Measurements from ENCODE around the gene LGI4.

The LGI4 gene

DNA sequence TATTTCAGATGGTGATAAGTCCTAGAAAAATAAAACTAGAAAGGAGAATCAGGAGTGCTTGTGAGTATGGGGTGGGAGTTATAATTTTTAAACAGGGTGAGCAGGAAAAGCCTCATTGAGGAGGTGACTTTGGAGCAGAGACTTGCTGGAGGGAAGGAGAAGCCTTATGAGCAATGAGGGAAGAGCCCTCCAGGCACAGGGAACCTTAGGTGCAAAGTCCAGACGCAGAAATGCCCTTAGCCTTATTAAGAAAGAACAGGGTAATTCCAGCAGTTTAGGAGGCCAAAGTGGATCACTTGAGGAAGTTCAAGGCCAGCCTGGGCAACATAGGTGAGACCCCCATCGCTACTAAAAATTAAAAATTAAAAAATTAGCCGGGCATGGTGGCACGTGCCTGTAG is 40.2 kb downstream of the LGI4 start:
- TF ChIP-seq GABPA (IDR thresholded peaks at IDR 0.05; ENCODE audit: low read depth) (no peak), POLR2AphosphoS5 (IDR thresholded peaks at IDR 0.05; ENCODE audit: low read depth) (no peak), SPI1 (IDR thresholded peaks at IDR 0.05; ENCODE audit: borderline replicate concordance, low read depth) (no peak)
- TF ChIP-seq, protein P1, sequence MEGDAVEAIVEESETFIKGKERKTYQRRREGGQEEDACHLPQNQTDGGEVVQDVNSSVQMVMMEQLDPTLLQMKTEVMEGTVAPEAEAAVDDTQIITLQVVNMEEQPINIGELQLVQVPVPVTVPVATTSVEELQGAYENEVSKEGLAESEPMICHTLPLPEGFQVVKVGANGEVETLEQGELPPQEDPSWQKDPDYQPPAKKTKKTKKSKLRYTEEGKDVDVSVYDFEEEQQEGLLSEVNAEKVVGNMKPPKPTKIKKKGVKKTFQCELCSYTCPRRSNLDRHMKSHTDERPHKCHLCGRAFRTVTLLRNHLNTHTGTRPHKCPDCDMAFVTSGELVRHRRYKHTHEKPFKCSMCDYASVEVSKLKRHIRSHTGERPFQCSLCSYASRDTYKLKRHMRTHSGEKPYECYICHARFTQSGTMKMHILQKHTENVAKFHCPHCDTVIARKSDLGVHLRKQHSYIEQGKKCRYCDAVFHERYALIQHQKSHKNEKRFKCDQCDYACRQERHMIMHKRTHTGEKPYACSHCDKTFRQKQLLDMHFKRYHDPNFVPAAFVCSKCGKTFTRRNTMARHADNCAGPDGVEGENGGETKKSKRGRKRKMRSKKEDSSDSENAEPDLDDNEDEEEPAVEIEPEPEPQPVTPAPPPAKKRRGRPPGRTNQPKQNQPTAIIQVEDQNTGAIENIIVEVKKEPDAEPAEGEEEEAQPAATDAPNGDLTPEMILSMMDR (IDR thresholded peaks at IDR 0.05; ENCODE audit: insufficient read depth, low read length), result no peak
- TF ChIP-seq, protein P2, sequence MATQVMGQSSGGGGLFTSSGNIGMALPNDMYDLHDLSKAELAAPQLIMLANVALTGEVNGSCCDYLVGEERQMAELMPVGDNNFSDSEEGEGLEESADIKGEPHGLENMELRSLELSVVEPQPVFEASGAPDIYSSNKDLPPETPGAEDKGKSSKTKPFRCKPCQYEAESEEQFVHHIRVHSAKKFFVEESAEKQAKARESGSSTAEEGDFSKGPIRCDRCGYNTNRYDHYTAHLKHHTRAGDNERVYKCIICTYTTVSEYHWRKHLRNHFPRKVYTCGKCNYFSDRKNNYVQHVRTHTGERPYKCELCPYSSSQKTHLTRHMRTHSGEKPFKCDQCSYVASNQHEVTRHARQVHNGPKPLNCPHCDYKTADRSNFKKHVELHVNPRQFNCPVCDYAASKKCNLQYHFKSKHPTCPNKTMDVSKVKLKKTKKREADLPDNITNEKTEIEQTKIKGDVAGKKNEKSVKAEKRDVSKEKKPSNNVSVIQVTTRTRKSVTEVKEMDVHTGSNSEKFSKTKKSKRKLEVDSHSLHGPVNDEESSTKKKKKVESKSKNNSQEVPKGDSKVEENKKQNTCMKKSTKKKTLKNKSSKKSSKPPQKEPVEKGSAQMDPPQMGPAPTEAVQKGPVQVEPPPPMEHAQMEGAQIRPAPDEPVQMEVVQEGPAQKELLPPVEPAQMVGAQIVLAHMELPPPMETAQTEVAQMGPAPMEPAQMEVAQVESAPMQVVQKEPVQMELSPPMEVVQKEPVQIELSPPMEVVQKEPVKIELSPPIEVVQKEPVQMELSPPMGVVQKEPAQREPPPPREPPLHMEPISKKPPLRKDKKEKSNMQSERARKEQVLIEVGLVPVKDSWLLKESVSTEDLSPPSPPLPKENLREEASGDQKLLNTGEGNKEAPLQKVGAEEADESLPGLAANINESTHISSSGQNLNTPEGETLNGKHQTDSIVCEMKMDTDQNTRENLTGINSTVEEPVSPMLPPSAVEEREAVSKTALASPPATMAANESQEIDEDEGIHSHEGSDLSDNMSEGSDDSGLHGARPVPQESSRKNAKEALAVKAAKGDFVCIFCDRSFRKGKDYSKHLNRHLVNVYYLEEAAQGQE (IDR thresholded peaks at IDR 0.05; ENCODE audit: insufficient replicate concordance, low read depth), result no peak

GRCh38 chr19:35093941-35094647 is 40.8 kb downstream of the LGI4 start:
- Histone ChIP-seq H3K27ac (replicated peaks) (no peak overlapping the region), H3K27me3 (ENCODE audit: insufficient read depth, poor library complexity, severe bottlenecking) (no peaks in the 10 kb centered on the region), H3K4me3 (replicated peaks; ENCODE audit: insufficient read depth, low read length) (no peak overlapping the region)
- no peak for DNase-seq (ENCODE audit: low read depth in 1 of 2, low spot score in 1 of 2)
- TF ChIP-seq, protein P2 (IDR thresholded peaks at IDR 0.05; ENCODE audit: insufficient replicate concordance, low read depth), result no peak
- TF ChIP-seq POLR2AphosphoS5 (IDR thresholded peaks at IDR 0.05; ENCODE audit: low read depth) (no peak), GABPA (IDR thresholded peaks at IDR 0.05; ENCODE audit: low read depth) (no peak), SPI1 (IDR thresholded peaks at IDR 0.05; ENCODE audit: borderline replicate concordance, low read depth) (no peak)

More for the DNA sequence above, 40.2 kb downstream of the LGI4 start:
- no peak overlapping the region for H3K27ac ChIP-seq (replicated peaks)
- H3K27me3 ChIP-seq (ENCODE audit: insufficient read depth, poor library complexity, severe bottlenecking), result no peaks in the 10 kb centered on the region
- no peak for DNase-seq (ENCODE audit: low read depth in 1 of 2, low spot score in 1 of 2)
- no peak overlapping the region for H3K4me3 ChIP-seq (replicated peaks; ENCODE audit: insufficient read depth, low read length)

DNA sequence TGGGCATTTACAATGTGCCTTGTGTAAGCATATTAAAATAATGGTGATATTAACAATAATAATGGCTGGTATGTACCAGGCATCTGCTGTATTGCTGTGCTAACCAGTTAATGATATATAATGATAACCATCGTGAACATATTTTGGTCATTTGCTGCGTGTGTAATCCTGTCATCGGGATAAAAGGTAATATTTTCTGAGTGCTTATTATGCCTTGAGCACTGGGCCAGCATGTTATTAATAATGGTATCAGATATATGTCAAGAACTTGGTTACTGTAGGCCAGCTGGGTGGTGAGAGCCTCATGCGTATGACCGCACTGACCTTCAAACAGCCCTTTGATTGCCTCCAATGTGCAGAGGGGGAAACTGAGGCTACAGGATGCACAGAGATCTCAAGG is 41.4 kb downstream of the LGI4 start:
- H3K4me3 ChIP-seq (replicated peaks; ENCODE audit: insufficient read depth, low read length), result no peak overlapping the region
- no peak for DNase-seq (ENCODE audit: low read depth in 1 of 2, low spot score in 1 of 2)
- H3K27me3 ChIP-seq (ENCODE audit: insufficient read depth, poor library complexity, severe bottlenecking), result no peaks in the 10 kb centered on the region
- no peak overlapping the region for H3K27ac ChIP-seq (replicated peaks)
- TF ChIP-seq POLR2AphosphoS5 (IDR thresholded peaks at IDR 0.05; ENCODE audit: low read depth), result no peak
- TF ChIP-seq, protein P2 (IDR thresholded peaks at IDR 0.05; ENCODE audit: insufficient replicate concordance, low read depth), result no peak
- no peak for TF ChIP-seq GABPA (IDR thresholded peaks at IDR 0.05; ENCODE audit: low read depth)
- TF ChIP-seq, protein P1 (IDR thresholded peaks at IDR 0.05; ENCODE audit: insufficient read depth, low read length), result no peak
- TF ChIP-seq SPI1 (IDR thresholded peaks at IDR 0.05; ENCODE audit: borderline replicate concordance, low read depth), result no peak
